Left cardiac atrium (tissue), 4 donors: ENCODE data around the gene SLC12A9. TPM values are rescaled to one million over a fixed set of nuclear protein-coding genes. Genes with fewer than 3 reads are reported as not detected.

Source experiments
- ATAC-seq, 2 donors: fragments of 200-7000 bp; cut with Tn5 transposase; one replicate each; pipeline ENCODE4 v1.9.1; 2020; ENCODE audit warnings: mild to moderate bottlenecking in 2 of 2, moderate library complexity in 2 of 2
- DNase-seq: peaks from one replicate; pipeline ENCODE4 v3.0.0-alpha.2; 2020
- intact Hi-C, 2 donors: fragments of 100-400 bp; cut with DNase I; formaldehyde crosslinking; loops; one replicate each; pipeline versions ENCODE4 v1.14.1 to v1.15.1; 2022 to 2023
- microRNA-seq, 2 donors: library from miRNA; unstranded; fragments of <30 nt; microRNA quantifications; one replicate each; pipeline ENCODE4 v1.2.0, GENCODE V29; 2020
- total RNA-seq, 2 donors: library from RNA; stranded (reverse); fragmentation: NEBNext Ultra II Directional; extraction: Animal tissue kit (Norgen Biotek cat#: 25700); gene quantifications; one replicate each; pipeline ENCODE4 v1.2.1, GENCODE V29; 2021
- donor health status: DM: no; HTN: yes; CAD: no.
- donor health status: DM: no; HTN: yes; CAD: no; lungs with severe emphysema.
- donor health status: DM: yes; HTN: yes; CAD: no.
- donor health status: Dilated cardiomyopathy.

Gene SLC12A9
- total RNA-seq, 2 donors from 2014 or later = 13.4 to 14.7 TPM

DNA sequence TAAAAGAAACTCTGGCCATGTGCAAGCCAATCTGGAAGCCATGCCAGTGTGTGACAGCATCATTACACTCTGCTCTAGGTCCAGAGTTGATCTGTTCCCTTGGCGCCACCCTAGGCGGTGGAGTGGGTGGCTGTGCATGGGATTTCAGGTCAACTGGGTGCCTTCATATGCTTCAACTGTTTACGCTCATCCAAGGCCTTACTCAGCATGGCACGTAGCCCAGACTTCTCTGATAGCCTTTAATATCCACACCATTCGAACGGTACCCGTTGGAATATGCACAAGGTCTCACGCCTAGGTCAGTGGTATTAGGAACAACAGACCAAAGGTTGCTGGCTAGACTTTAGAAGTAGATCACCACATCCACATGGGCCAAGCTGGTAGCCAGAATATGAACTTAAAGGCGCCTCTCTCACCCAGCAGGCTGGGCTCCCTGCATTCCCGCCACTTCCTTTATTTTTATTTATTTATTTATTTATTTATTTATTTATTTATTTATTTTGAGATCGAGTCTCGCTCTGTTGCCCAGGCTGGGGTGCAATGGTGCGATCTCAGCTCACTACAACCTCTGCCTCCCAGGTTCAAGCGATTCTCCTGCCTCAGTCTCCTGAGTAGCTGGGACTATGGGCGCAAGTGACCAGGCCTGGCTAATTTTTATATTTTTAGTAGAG lies 61.8 kb downstream of the SLC12A9 start:
- no peak for DNase-seq
- ATAC-seq = no peak
- intact Hi-C loops = no loop called here

DNA sequence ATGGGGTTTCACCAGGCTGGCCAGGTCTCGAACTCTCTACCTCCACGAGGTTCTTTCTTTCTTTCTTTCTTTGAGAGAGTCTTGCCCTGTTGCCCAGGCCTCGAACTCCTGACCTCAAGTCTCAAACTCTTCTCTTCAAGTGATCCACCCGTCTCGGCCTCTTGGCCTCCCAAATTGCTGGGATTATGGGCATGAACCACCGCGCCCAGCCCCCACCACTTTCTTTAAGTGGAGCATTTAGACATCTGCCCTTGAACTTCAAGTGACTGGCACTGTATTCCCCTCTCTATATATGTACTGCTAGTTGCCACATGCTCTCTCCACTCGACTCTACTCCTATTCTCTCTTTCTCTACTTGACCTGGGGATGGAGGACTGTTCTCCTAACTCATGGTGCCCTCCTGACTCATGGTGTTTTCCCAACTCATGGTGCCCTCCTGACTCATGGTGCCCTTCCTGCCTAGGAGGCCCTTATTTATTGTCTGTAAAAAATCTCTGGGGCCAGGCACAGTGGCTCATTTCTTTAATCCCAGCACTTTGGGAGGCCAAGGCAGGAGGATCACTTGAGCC lies 62.5 kb downstream of the SLC12A9 start:
- no peak for DNase-seq
- intact Hi-C loops = no loop called here

More for the DNA sequence above, 62.5 kb downstream of the SLC12A9 start:
- ATAC-seq = no peak

Small RNAs within 50 kb of the gene (microRNA-seq; reads per million reads assigned to microRNA genes)
- gene MIR6875 = 0 to 0.27 reads per million in 2 donors

Other genes with a start within 250 kb of the SLC12A9 start
- 10 to 100 TPM; 11.0 to 13.3 TPM for gene MOSPD3, start 240.2 kb upstream of the SLC12A9 start, total RNA-seq
- gene TFR2, start 211.2 kb upstream of the SLC12A9 start, total RNA-seq = under 1 TPM; 0.29 to 0.79 TPM
- gene ACTL6B, start 196.3 kb upstream of the SLC12A9 start, total RNA-seq = not detected
- 100 to 1,000 TPM; 125 to 153 TPM for gene GNB2, start 179.0 kb upstream of the SLC12A9 start, total RNA-seq
- gene GIGYF1, start 158.5 kb upstream of the SLC12A9 start, total RNA-seq = 10 to 100 TPM; 25.8 to 31.0 TPM
- gene POP7, start 146.6 kb upstream of the SLC12A9 start, total RNA-seq = 10 to 100 TPM; 23.2 to 29.0 TPM
- not detected for gene EPO, start 132.2 kb upstream of the SLC12A9 start, total RNA-seq
- gene ZAN, start 119.1 kb upstream of the SLC12A9 start, total RNA-seq = not detected
- gene EPHB4, start 25.2 kb upstream of the SLC12A9 start, total RNA-seq = 10 to 100 TPM; 27.5 to 46.8 TPM
- 10 to 100 TPM; 36.5 to 48.0 TPM for gene TRIP6, start 14.7 kb downstream of the SLC12A9 start, total RNA-seq
- gene SRRT, start 22.4 kb downstream of the SLC12A9 start, total RNA-seq = 10 to 100 TPM; 65.1 to 87.0 TPM
- gene UFSP1, start 37.0 kb downstream of the SLC12A9 start, total RNA-seq = 1 to 10 TPM; 2.7 to 4.3 TPM
- 10 to 100 TPM in 1 of 2 donors, 1 to 10 TPM in 1; 8.5 to 30.9 TPM for gene ACHE, start 43.2 kb downstream of the SLC12A9 start, total RNA-seq
- under 1 TPM; 0.35 to 0.76 TPM for gene MUC3A, start 96.8 kb downstream of the SLC12A9 start, total RNA-seq
- gene MUC12, start 116.9 kb downstream of the SLC12A9 start, total RNA-seq = under 1 TPM; 0.35 to 0.39 TPM
- not detected for gene MUC17, start 167.4 kb downstream of the SLC12A9 start, total RNA-seq
- gene TRIM56, start 232.8 kb downstream of the SLC12A9 start, total RNA-seq = 10 to 100 TPM; 20.7 to 22.4 TPM